Spinal cord (tissue), 4 donors: Measurements from ENCODE around the gene RNF183. TPM values are rescaled to one million over a fixed set of nuclear protein-coding genes. Genes with fewer than 3 reads are reported as not detected.

ENCODE experiments used
- polyA plus RNA-seq, 2 donors: library from polyadenylated mRNA; unstranded; fragments of 120-200 nt; gene quantifications; one replicate each; pipeline ENCODE4 v1.2.1, GENCODE V29; 2013; ENCODE audit not compliant: insufficient read length in 2 of 2
- total RNA-seq, 2 donors: library from RNA; depleted of rRNA in 1 of 2; stranded (reverse); fragments of 120-200 nt in 1 of 2; fragments of >200 nt in 1 of 2; gene quantifications; one replicate each; pipeline versions ENCODE4 v1.2.3 to v1.2.4, GENCODE V29; 2013 to 2014

RNF183 gene
- total and polyA plus RNA-seq, 4 donors: 0.11 to 0.12 TPM; not detected in 2

Other genes with a start within 250 kb of the RNF183 start
- 10 to 100 TPM; 12.6 to 15.5 TPM for gene ZFP37, start 246.7 kb downstream of the RNF183 start, total RNA-seq
- 10 to 100 TPM; 12.6 to 15.3 TPM for gene ZFP37, start 246.7 kb downstream of the RNF183 start, polyA plus RNA-seq
- gene SLC31A2, start 152.4 kb downstream of the RNF183 start, total RNA-seq: 10 to 100 TPM; 14.9 to 27.7 TPM
- 10 to 100 TPM; 17.4 to 20.3 TPM for gene SLC31A2, start 152.4 kb downstream of the RNF183 start, polyA plus RNA-seq
- gene FKBP15, start 82.1 kb downstream of the RNF183 start, total RNA-seq: 10 to 100 TPM; 24.2 to 26.9 TPM
- 10 to 100 TPM; 25.6 to 26.6 TPM for gene FKBP15, start 82.1 kb downstream of the RNF183 start, polyA plus RNA-seq
- gene SLC31A1, start 81.8 kb downstream of the RNF183 start, total RNA-seq: 10 to 100 TPM; 19.5 to 22.9 TPM
- gene SLC31A1, start 81.8 kb downstream of the RNF183 start, polyA plus RNA-seq: 10 to 100 TPM; 18.7 to 19.5 TPM
- gene CDC26, start 27.8 kb downstream of the RNF183 start, total RNA-seq: 10 to 100 TPM; 19.8 to 39.7 TPM
- 10 to 100 TPM; 25.8 to 26.4 TPM for gene CDC26, start 27.8 kb downstream of the RNF183 start, polyA plus RNA-seq
- gene PRPF4, start 27.7 kb downstream of the RNF183 start, total RNA-seq: 10 to 100 TPM; 24.4 to 30.6 TPM
- gene PRPF4, start 27.7 kb downstream of the RNF183 start, polyA plus RNA-seq: 10 to 100 TPM; 22.5 to 24.0 TPM
- gene WDR31, start 36.9 kb upstream of the RNF183 start, total RNA-seq: 1 to 10 TPM; 3.4 to 4.8 TPM
- 1 to 10 TPM; 3.6 to 4.5 TPM for gene WDR31, start 36.9 kb upstream of the RNF183 start, polyA plus RNA-seq
- gene BSPRY, start 46.2 kb upstream of the RNF183 start, total RNA-seq: under 1 TPM; 0.33 to 0.79 TPM
- gene BSPRY, start 46.2 kb upstream of the RNF183 start, polyA plus RNA-seq: under 1 TPM; 0.17 to 0.75 TPM
- gene HDHD3, start 73.6 kb upstream of the RNF183 start, total RNA-seq: 10 to 100 TPM in 1 of 2 donors, 1 to 10 TPM in 1; 9.6 to 14.4 TPM
- gene HDHD3, start 73.6 kb upstream of the RNF183 start, polyA plus RNA-seq: 10 to 100 TPM; 13.2 to 15.4 TPM
- gene ALAD, start 97.9 kb upstream of the RNF183 start, total RNA-seq: 10 to 100 TPM; 25.5 to 28.5 TPM
- gene ALAD, start 97.9 kb upstream of the RNF183 start, polyA plus RNA-seq: 10 to 100 TPM; 38.5 to 51.3 TPM
- gene POLE3, start 107.3 kb upstream of the RNF183 start, total RNA-seq: 10 to 100 TPM; 33.1 to 52.3 TPM
- gene POLE3, start 107.3 kb upstream of the RNF183 start, polyA plus RNA-seq: 10 to 100 TPM; 44.1 to 54.8 TPM
- gene C9orf43, start 107.4 kb upstream of the RNF183 start, total RNA-seq: under 1 TPM; 0.69 to 0.88 TPM
- gene C9orf43, start 107.4 kb upstream of the RNF183 start, polyA plus RNA-seq: 1 to 10 TPM in 1 of 2 donors, under 1 TPM in 1; 0.29 to 1.0 TPM
- 10 to 100 TPM; 33.5 to 54.9 TPM for gene RGS3, start 160.4 kb upstream of the RNF183 start, total RNA-seq
- 10 to 100 TPM; 40.3 to 41.6 TPM for gene RGS3, start 160.4 kb upstream of the RNF183 start, polyA plus RNA-seq